NB4 (cell line): Measurements from ENCODE around the gene LAT.

Experiments used
- POLR2A ChIP-seq: IDR thresholded peaks from 2 replicates; pipeline ENCODE4 v1.6.1; 2011; ENCODE audit warnings: mild to moderate bottlenecking; ENCODE audit not compliant: insufficient read length; ENCODE audit errors: extremely low read depth
- TF ChIP-seq, protein P1 (sequence below): IDR thresholded peaks from one replicate; pipeline ENCODE4 v1.5.1; 2012; ENCODE audit warnings: low read depth, low read length
- TF ChIP-seq, protein P2 (sequence below): IDR thresholded peaks from 2 replicates; pipeline ENCODE4 v1.6.1; 2011; ENCODE audit warnings: low read depth, low read length

- TF ChIP-seq, protein P1, sequence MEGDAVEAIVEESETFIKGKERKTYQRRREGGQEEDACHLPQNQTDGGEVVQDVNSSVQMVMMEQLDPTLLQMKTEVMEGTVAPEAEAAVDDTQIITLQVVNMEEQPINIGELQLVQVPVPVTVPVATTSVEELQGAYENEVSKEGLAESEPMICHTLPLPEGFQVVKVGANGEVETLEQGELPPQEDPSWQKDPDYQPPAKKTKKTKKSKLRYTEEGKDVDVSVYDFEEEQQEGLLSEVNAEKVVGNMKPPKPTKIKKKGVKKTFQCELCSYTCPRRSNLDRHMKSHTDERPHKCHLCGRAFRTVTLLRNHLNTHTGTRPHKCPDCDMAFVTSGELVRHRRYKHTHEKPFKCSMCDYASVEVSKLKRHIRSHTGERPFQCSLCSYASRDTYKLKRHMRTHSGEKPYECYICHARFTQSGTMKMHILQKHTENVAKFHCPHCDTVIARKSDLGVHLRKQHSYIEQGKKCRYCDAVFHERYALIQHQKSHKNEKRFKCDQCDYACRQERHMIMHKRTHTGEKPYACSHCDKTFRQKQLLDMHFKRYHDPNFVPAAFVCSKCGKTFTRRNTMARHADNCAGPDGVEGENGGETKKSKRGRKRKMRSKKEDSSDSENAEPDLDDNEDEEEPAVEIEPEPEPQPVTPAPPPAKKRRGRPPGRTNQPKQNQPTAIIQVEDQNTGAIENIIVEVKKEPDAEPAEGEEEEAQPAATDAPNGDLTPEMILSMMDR = no peak
- no peak for TF ChIP-seq POLR2A
- TF ChIP-seq, protein P2, sequence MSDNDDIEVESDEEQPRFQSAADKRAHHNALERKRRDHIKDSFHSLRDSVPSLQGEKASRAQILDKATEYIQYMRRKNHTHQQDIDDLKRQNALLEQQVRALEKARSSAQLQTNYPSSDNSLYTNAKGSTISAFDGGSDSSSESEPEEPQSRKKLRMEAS = no peak
Measured at GRCh38 chr16:28998837-28999236, 14.0 kb downstream of the LAT start.
